CD4-positive, alpha-beta T cell treated with Interferon alpha-2 for 1 hour (primary cell): ENCODE results near the gene TSPOAP1.
A peak's percentile ranks its signal among the peaks of the same experiment; 100 is the strongest.

Source experiments
- DNase-seq, 2 donors: peaks; one replicate each; pipeline ENCODE4 v3.0.0-alpha.2; 2020 to 2022

The TSPOAP1 gene

GRCh38 chr17:58339755-58340404, 11.3 kb upstream of the TSPOAP1 start:
- DNase-seq = peak in 1 of 2 donors; percentile 48

DNA sequence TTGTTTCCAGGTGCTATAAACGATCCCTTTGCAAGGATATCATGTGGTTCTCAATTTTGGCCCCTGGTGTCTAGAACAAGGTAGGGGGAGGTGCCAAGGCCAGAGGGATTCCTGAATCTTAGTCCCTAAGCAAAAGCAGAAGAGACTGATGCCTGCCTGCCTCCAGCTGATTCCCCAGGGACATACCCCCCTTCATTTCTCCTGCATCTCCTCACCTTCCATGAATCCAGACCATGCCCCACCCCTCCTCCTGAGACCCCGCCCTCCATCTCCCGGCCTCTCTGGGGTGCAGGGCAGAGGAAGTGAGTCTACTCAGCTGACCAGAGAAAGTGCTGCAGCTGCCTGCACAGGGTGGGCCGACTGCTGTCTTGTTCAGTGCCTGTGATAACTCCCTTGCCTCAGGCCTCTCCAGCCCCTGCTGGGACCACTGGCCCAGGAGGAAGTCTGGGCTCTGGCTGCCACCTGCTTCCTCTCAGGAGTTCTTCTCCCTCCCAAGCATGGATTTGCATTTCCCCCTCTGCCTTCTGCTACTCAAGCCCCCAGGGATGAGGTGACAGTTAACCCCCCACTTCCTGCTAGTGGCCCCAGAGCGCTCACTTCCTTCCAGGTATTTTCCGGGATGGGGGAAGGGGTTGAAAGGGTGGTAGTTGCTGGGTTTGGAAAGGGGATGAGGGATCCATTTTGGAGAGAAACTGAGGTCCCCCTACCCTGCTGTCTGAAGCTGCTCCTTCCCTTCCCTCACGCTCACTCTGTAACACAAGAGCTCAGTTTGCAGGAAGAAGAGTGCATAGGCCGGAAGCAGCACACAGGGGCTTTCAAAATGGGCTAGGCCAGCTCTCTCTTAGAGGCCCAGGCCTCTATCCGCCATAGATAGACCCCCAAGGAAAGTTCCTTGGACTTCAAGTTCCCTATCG, 10.5 kb upstream of the TSPOAP1 start:
- DNase-seq = peak; percentile 54 to 70

- DNase-seq = no peak
These were observed 9.9 kb upstream of the TSPOAP1 start for GRCh38 chr17:58338454-58338840.

DNA sequence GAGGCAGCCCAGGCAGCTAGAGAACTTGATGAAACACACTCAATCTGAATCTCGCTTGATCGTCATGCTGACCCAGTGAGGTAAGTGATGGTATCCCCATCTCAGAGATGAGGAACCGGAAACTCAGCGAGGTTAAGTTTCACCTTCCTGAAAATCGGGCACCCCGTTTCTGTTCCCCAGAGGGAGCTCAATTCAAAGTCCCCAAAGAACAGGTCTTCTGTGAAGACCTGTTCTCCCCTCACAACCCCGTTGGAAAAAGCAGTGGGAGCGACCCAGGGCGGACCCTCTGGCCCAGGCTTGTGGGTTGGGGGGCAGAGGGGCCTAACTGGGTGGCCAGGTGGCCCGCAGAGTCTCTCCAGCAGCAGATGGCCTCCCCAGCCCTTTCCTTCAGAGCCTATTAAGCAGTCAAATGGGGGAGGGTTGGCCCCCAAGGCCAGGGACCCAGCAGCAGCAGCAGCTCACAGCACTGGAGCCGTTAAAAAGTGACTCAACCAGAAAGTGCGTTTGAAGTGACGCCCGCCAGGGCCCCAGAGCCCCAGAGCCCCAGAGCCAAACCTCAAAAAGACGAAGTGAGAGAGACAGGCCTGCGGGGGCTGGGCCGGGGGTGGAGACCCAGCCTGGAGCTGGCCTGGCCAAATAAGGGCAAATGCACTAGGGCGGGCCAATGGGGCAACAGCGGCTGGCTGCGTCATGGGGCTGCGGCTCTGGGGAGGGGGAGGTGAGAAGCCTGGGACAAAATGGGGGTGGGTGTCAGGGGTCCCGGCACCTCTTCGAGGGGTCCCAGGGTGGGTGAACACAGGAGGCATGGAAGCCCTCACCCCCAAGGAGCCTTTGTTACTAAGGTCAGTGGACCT, 9.2 kb upstream of the TSPOAP1 start:
- peak; percentile 94 to 95 for DNase-seq

- peak; percentile 80 for DNase-seq
These were observed 8.6 kb upstream of the TSPOAP1 start for GRCh38 chr17:58337210-58337599.

DNA sequence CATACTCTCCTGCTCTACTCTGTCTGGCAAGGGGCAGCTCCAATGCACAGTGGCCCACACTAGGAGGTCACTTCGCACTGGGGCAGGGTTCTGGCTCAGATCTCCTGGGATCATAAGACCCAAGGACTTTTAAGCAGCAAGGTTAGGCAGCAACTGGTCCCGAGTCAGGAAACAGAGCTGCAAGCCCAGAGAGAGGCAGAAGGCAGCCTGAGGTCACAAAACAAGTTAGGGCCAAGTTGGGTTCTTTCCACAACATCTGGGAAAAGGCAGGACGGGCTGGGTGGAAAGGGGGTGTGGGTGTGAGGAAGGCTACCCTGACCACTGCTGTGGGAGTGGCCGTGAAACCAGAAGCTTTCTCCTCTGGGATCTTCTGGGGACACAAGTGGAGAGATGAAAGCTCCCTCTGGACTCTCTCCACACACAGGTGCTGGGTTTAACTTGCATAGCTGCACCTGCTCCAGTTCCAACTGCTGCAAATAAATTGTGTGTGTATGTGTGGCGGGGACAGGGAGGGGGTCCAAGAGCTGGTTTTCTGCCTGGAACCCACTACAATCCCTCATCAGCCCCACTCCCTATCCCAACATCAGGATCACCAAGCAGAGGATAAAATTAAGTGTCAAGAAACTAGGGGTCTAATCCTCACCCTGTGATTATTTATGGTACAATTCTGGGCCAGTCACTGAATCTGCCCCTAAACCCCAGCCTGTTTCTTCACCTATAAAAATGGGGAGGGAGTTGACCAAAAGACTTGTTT, 8.0 kb upstream of the TSPOAP1 start:
- DNase-seq = no peak

DNA sequence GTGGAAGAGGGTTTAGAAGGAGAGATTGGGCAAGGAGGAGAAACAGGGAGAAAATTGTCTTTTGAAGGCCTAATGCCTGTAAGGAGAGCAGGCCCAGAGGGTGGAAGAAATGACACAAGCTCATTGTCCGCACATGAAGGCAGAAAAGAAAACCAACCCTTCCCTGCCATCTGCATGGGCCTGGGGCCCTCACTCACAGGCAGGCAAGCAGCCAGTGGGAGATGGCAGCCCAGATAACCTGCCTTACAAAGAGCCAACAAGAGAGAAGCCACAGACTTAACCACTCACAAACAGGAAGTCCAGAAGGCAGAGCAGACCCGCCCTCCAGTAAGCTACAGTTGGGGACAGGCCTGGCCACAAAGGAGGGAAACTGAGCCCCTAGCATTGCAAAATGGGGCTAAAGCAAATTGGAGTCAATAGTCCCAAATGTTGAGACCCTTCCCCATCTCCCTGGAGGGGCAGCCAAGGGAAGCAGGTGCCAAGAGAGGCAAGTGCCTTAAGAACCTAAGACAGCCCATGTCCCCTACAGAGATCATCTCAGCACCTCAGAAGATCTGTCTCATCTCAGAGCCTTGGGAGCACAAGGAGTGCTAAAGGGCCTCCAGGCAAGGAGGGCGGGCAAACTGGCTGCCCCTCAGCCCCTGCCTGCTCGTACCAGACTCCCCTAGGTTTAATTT, 7.3 kb upstream of the TSPOAP1 start:
- DNase-seq = peak; percentile 79 to 86

DNA sequence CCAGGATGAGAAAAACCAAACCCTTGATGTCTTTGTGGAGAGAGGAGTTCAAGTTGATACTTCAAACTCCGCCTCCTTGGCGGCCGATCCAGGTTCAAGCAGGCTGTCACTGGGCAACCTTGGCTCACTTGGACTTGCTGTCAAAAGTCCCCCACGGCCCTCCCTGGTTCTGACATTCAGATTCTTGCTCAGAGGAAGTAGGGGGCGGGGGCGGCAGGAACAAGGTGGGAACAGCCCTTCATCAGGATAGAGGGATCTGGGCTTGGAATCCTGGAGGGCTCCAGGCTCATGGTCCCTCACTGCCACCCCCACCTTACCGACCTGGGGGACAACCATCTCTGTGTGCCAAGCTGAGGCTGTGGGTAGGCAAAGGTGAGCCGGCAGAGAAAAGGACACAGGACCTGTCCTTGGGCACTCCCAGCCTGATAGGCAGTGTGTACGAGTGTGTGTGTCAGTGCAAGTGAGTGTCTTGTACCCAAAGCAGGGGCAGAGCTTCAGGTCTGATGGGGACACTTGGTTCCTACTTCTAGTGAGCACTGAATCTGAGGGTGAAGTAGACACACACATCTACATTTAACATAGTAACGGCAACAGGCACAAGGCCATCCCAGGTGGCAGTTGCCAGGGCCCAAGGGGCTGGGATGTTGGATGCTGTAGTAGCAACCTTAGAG, 6.6 kb upstream of the TSPOAP1 start:
- DNase-seq = peak in 1 of 2 donors; percentile 48

GRCh38 chr17:58334661-58335060, 6.1 kb upstream of the TSPOAP1 start:
- no peak for DNase-seq

DNA sequence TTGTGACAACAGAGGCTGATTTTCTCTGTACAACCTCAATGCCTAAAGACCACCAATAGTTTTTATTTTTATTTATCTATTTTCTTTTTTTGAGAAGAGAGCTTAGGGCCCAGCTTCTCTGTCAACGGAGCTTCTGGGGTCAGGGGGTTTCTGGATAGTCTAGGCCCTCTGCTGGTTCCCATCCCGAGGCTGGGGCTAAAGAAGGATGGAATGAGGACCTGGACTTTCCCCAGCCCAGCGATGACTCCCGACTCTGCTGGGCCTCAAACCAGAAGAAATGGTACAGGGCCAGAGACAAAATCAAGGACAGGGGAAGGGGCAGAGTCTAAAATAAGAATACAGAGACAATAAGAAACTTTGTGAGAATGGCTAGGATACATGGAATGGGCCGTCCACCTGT, 5.7 kb upstream of the TSPOAP1 start:
- no peak for DNase-seq

GRCh38 chr17:58333736-58334207, 5.2 kb upstream of the TSPOAP1 start:
- peak in 1 of 2 donors; percentile 46 for DNase-seq

- peak; percentile 46 to 59 for DNase-seq
These were observed 4.5 kb upstream of the TSPOAP1 start for GRCh38 chr17:58332778-58333735.

DNA sequence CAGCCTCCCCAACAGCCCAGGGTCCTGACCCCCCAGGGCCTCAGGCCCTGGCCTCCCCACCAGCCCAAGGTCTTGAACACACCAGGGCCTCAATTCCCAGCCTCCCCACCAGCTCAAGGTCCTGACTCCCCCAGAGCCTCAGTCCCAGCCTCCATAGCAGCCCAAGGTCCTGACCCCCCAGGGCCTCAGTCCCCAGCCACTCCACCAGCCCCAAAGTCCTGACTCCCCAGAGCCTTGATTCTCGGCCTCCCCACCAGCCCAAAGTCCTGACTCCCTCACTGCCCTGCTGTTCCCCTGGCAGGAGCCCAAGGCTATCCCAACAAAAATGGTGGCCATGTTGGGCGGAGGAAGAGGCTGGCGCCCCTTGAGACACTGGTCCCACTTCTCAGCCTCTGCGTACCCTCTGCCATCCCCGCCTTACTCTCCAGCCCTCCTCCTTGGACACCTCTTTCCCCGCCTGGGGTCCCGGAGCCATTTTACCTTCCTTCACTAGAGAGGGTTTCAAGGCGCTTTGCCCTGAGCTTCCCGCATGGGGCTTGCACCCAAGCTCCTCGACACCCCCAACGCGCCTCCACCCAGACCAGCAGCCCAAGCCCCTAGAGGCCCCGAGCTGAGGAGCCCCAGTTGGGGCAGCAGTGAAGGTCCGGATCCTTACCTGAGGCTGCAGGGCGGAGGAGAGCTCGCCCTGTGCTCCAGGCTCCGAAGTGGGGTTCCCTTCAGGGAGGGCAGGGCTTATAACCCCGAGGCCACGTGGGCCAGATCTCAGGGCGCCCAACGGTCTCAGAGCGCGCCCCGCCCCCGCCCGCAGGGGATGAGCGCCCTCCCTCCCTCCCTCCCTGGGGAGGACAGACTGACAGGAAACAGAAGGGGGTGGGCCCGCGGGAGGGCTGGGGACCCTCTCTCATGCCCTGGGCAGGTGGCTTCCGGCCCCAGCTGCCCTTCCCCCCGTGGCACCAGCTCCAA, 3.5 kb upstream of the TSPOAP1 start:
- DNase-seq = peak; percentile 92 to 93

DNA sequence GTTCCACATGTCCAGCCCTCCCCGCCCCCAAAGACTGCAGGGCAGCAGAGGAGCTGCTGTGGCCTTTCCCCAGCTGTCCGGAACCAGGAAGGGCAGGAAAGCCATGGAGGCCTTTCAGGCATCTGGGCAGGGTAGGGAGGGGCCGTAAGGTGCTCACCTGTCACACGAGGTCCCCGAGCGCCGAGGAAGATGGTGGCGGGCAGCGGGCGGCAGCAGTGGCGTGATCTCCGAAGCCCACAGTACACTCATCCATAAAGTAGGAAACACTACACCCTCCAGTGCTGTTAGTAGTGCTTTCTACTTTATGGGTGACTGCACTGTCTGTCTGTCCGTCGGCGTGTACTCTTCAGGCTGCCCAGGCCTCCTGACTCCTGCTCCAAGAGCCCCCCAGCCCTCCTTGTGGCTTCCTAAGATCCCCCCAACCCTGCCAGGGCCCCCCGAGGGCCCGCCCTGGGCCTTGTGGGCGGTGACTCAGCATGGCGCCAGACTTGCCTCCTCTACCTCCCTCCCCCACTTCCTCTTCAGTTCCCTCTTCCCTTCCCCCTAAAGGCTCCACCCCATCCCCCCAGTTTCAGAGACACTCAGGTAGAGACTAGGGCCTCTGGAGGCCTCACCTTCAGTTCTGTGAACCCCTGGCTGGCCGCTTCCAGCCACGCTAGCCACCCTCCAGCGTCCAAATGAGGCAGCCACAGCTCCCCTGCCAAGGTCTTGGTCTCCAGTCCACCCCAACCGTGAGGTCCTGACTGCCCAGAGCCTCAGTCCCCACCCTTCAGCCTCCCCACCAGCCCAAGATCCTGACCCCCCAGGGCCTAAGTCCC, 2.6 kb upstream of the TSPOAP1 start:
- peak; percentile 79 for DNase-seq

DNA sequence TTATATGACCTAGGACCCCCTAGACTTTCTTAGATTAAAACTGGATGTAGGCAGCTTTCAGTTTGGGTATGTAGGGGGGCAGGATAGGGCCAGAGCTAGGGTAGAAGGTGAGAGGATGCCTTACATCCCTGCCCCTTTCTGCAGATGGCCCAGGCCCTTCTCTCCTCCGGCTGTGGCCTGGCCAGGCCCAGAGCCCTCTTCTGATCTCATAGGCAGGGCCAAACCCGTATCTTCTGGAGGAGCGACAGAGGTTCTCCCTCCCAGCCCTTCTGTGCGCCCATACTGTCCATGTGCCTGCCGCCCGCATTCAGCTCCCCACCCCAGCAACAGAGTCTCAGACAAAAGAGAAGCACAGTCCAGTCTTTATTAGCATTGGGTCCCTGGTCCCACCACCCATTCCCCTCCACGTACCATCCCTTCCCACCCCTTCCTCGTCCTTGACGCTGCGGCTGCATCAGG, 2.0 kb upstream of the TSPOAP1 start:
- DNase-seq = peak in 1 of 2 donors; percentile 26

- DNase-seq = peak; percentile 65 to 72
These were observed 1.4 kb upstream of the TSPOAP1 start for GRCh38 chr17:58329810-58330537.
